Activated CD4-positive, alpha-beta T cell treated with anti-CD3 and anti-CD28 coated beads, Interleukin-2, amount 50 U/mL, for 1 hour (primary cell): ENCODE results near the gene LENEP.

ENCODE experiments used
- DNase-seq: peaks from one replicate; pipeline ENCODE4 v3.0.0-alpha.2; 2020

LENEP gene, protein sequence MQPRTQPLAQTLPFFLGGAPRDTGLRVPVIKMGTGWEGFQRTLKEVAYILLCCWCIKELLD

GRCh38 chr1:154993572-154994268 lies at the start of gene LENEP:
LENEP (plus strand) TSS chr1:154993586; CDS start chr1:154993608, 22 bp downstream.
- no peak for DNase-seq

DNA sequence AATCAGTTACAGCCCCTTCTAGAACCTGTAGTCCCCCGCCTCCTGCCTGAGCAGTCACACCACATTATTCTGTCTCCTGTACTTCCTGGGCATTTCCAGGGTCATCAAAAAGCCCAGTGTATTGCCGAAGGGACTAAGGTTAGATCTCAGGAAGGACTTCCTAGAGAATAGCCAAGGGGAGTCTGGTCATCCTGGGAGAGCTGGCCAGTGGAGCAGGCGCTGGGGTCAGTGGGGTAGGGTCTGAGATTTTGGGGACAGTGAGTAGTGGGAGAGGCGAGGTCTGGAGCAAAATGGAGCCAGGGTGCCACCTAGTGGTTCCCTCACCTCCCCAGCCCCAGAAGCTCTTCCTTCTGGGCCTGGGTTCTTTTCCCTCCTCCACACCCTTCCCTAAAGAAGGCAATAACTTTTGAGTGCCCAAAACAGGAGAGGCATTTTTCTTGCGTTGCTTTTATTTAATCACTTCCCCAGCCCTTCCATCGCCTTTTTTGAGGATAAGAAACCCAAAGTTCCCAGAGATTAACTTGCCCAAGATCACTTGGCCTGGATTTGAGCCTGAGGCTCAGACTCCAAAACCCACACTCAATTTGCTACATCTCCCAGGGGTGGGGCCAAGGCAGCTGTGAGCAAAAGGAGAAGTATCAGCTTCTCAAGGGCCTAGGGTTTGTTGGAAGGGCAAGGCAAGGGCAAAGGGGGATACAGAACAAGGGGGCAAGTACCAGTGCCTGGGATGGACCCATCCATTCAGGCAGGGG lies 49.6 kb upstream of the LENEP start:
- DNase-seq: peak; percentile 50

GRCh38 chr1:154944401-154945159 lies 48.8 kb upstream of the LENEP start:
- DNase-seq: no peak

DNA sequence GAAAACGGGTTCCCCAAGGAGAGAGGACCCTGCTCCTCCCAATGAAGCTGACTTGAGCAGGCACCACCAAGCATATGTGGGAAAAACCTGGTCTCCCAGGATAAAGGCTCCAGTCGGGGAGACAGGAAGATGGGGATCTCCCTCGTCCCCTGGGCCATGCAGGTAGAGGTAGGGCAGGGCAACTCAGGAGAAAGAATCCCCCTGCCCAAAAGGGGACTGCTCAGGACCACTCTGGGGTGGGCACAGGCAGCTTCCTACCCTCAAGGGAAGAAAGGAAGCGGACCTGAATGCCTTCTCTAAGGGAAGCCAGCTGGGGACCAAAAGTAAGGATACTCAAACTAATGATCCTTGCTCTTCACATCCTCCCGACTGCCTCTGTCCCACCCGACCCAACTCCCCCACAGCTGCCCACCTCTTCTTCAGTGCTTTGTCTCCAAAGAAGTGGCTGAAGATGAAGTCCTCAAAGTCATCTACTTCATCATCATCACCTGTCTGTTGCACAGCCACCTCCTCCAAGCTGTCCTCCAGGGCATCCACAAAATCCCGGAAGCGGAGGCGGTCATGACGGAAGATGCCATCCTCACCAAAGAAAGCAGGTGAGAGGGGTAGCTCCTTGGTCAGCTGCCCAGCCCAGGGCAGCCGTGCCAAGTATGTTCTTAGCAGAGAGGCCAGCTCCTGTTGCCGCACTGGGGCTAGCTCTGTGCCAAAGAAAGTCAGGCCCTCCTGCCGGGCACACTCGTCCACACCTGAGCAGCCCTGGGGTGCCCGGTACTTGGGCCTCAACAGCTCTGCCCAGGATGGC lies 48.0 kb upstream of the LENEP start:
- DNase-seq: no peak

DNA sequence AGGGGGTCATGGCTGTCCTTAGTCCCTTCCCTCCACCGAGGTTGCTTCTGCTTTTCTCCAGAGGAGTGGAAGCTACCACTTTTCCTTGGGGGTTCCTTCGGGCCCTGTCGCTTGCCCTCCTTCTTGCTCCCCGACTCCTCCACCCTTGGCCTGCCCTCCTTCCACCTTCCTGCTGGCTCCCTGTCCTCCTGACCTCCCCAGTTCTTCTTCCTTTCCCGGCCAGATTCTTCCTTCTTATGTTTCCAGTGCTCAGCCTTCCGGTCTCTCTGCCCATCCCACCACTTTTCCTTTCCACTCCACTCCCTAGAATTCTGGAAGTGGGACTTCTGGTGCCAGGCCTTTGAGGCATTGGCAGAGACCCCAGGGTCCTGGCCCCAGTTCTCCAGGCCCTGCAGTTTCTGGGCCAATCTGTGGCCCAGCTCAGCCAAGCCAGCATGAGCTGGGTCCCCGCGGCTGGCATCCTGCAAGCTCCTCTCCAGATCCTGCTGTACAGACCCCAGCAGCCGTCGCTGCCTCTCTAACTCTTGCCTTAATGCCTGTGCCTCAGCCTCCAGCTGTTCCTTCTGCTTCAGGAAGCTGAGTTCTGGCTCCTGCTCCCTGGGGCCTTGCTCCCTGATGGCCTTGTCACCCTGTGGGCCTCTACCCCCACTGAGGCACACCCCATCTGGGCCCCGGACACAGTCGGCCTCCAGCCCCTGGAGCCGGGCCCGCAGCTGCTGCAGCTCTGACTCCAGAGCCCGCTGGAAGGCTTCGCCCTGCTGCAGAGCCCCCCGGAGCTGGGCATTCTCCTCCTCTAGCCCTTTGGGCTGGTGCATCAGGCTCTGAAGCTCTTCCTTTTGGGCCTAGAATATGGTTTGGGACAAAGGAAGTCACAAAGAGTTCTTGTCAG lies 47.2 kb upstream of the LENEP start:
- DNase-seq: no peak

DNA sequence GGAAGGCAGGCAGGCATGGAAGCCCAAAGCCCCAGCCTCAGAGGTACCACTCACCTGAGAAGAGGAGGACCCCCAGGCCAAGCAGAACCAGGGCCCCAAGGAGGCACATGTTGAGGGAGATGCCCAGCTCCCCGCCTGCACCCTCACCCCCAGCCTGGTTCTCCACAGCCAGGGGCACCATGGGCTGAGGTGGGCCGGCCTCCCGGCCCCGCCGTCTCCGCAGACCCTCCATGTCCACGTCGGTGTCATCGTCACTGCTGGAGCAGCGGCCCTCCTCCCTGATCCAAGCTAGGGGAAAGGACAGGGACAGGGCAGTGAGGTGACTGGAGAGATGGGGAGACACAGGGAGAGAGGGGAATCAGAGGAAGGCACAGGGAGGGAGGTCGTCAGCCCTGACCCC lies 45.3 kb upstream of the LENEP start:
- DNase-seq: no peak

GRCh38 chr1:154951901-154952657 lies 41.3 kb upstream of the LENEP start:
- DNase-seq: peak; percentile 65

- no peak for DNase-seq
These were observed 40.7 kb upstream of the LENEP start for GRCh38 chr1:154952664-154953063.

- DNase-seq: no peak
These were observed 39.8 kb upstream of the LENEP start for GRCh38 chr1:154953611-154954038.

DNA sequence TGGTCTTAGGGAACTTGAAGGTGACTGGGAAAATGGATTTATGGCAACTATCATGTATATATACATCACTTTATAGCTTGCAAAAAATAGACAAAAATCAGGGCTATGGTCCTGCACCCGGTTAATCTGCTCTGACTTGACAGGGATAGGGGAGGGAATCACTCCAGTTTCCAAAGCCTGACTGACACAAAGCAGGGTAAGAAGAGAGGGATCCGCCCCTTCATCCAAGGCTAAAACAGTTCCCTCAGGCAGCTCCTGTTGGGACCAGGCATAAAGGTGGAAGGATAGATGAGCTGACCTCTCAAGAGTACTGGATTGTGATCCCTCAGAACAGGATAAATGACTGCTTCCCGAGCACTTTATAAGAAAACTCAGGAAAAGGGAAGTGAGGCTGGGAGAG lies 38.8 kb upstream of the LENEP start:
- no peak for DNase-seq

DNA sequence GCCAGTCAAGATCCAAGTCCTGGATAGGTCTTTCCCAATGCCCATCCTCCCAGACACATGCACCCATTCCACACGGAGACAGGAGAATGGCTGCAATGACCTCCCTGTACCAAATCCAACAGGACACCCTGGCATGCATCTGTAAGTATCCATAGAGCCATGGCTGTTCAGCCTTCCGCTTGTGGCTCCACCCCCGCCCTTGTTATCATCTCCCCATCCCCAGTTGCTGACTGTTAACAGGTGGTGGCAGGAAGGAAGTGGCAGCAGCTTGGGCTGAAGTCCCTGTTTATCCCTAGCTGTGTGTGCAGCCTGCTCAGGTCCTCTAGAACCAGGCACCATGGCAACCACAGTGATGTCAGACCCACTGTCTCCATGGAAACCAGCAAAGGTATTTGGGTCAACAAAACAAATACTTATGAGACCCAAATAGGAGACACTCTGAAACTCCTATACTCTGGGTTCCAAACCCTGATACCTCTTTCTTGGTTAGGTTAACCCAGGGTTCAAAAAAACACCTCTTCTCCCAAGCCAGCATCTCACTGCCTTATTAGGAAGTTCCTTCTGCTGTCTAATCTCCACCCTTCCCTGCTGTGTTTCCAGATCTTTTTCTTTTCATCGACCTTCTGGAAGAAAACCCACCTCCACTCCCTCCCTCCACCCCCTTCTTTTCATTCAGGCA lies 38.2 kb upstream of the LENEP start:
- DNase-seq: peak; percentile 91

- peak; percentile 74 for DNase-seq
These were observed 37.5 kb upstream of the LENEP start, which contains the start of gene PBXIP1 for GRCh38 chr1:154955718-154956543. PBXIP1 (minus strand) TSS chr1:154956099; CDS start chr1:154953721, 2,378 bp downstream.

DNA sequence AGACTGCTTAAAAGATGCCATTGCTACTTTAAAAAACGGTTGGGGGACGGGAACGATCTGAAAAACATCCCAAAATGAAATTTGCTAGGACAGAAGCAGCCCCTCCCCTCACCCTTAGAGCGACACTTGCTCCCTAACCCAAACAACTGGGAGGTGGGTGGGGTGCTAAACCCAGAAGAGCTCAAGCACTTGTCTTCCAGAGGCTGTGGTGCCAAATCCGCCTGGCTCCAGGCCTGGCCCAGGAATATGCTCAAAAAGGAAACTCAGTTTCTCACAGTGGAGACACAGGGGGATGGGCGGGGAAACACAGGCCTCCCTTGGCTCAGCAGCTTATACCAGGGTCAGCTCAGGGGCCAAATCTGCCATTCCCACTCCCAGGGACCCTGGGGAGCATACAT lies 36.8 kb upstream of the LENEP start:
- DNase-seq: no peak

GRCh38 chr1:154957091-154957657 lies 36.2 kb upstream of the LENEP start:
- DNase-seq: no peak

DNA sequence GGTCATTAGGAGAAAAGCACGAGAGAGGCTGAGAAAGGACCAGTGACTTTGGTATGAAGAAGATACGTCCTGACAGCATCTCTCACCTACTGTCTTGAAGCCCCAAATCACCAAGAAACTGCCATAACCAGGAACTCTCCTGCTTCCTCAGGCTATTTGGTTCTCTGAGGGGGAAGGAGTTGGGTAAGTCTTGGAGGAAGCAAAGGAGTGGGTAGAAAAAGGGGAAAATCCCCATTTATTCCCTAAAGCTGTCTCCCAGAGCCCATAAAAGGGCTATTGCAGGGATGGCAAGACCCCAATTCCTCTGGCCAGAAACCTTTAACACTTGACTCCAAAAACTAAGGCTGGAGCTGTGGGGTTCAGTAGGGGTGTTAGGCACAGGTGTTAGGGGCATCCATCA lies 35.4 kb upstream of the LENEP start:
- no peak for DNase-seq

GRCh38 chr1:154958681-154959425 lies 34.5 kb upstream of the LENEP start:
- no peak for DNase-seq

DNA sequence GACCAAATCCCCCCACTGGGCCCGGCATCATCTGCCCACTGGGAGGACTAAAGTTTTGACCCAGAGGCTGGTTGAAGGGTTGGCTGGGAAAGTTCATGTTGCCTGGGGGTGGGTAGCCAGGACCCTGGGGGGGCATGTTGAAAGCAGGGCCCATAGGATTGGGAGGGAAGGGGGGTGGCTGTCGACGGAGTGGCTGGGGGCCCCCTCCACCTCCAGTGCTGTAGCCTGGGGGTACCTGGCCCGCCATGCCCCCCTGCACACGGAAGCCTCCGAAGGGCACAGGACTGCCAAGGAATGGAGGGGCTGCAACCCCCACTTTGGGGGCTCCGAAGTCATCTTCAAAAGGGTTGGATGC lies 34.0 kb upstream of the LENEP start:
- DNase-seq: no peak
